Measurements from ENCODE around the gene LIFR.

LIFR gene

GRCh38 chr5:38431242-38431853 is 125.1 kb downstream of the LIFR start:
- no peak for DNase-seq

- DNase-seq = no peak
These were observed 129.2 kb downstream of the LIFR start for GRCh38 chr5:38426986-38427950.

DNA sequence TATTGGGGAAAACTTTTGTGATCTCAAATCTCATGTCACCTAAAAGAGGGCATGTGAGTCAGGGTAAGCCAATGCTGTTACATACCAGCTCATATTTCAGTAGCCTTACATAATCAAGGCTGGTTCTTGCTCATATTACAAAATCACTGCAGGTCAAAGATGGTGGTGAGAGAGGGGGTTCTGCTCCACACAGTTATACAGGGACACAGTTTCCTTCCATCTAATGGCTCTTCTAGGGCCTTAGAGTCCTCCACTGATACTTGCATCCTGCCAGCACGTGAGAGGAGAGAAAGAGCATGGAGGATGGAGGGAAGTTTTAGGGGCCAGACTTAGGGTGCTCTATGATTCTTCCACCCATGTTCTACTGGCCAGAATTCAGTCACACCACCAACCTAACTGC is 130.0 kb downstream of the LIFR start:
- DNase-seq = no peak
